ENCODE results near the gene ARMC6.

Gene ARMC6

DNA sequence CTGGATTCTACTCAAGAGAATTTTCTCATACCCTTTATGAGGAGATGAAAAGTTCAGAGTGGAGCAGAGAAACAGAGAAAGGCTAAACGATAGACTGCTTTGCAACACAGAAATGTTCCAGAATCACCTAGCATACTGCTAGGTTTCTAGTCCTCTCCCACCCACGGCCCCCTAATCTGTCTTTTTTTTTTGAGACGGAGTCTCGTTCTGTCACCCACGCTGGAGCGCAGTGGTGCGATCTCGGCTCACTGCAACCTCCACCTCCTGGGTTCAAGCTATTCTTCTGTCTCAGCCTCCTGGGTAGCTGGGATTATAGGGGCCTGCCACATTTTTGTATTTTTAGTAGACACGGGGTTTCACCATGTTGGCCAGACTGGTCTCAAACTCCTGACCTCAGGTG lies 4.9 kb upstream of the ARMC6 start:
- peaks cover 79% of the 10 kb centered on the region for H3K36me3 Mint-ChIP-seq (ENCODE audit: insufficient read depth)
- no peak overlapping the region for H3K4me3 Mint-ChIP-seq
- DNase-seq, result no peak
- H3K27me3 Mint-ChIP-seq, result no peaks in the 10 kb centered on the region
- peaks cover 22 to 30% of the 10 kb centered on the region in 2 donors for H3K4me1 Mint-ChIP-seq (ENCODE audit: low read depth in 2 of 2)
- no peaks in the 10 kb centered on the region for H3K9me3 Mint-ChIP-seq
- ATAC-seq (replicated peaks), result no peak
- peak overlapping the region; percentile 68 to 73 for H3K27ac Mint-ChIP-seq

DNA sequence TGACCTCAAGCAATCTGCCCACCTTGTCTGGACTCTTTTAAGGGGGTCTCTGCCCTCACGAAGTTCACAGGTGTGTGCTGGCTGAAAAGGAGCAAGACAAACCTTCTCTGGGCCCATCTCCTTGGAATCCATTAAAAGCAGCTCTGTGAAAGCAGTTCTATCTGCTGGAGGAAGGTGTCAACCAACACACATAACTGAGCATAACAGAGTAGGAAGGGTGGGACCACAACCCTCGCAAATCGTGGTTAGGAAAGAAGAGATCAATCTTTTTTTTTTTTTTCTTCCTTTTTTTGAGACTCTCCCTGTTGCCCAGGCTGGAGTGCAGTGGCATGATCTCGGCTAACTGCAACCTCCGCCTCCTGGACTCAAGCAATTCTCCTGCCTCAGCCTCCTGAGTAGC lies 1.5 kb upstream of the ARMC6 start:
- H3K27ac Mint-ChIP-seq, result peak overlapping the region; percentile 72 to 86
- no peak for ATAC-seq (replicated peaks)
- H3K4me3 Mint-ChIP-seq, result peak overlapping the region; percentile 81 to 82
- no peak for DNase-seq
- no peaks in the 10 kb centered on the region for H3K27me3 Mint-ChIP-seq
- H3K9me3 Mint-ChIP-seq, result no peaks in the 10 kb centered on the region
- H3K4me1 Mint-ChIP-seq (ENCODE audit: low read depth in 2 of 2), result peaks cover 24 to 32% of the 10 kb centered on the region in 2 donors
- H3K36me3 Mint-ChIP-seq (ENCODE audit: insufficient read depth), result peaks cover 61% of the 10 kb centered on the region

- Mint-ChIP-seq H3K4me1 (ENCODE audit: low read depth in 2 of 2) (peaks cover 23 to 27% of the 10 kb centered on the region in 2 donors), H3K4me3 (peak overlapping the region; percentile 81 to 82), H3K9me3 (no peaks in the 10 kb centered on the region), H3K36me3 (ENCODE audit: insufficient read depth) (peaks cover 56% of the 10 kb centered on the region), H3K27ac (peak overlapping the region; percentile 72 to 86), H3K27me3 (no peaks in the 10 kb centered on the region)
- ATAC-seq (replicated peaks) (peak; percentile 11), DNase-seq (peak; percentile 45 to 55 (median 48))
Measured at GRCh38 chr19:19032420-19033175, 805 bp upstream of the ARMC6 start.

DNA sequence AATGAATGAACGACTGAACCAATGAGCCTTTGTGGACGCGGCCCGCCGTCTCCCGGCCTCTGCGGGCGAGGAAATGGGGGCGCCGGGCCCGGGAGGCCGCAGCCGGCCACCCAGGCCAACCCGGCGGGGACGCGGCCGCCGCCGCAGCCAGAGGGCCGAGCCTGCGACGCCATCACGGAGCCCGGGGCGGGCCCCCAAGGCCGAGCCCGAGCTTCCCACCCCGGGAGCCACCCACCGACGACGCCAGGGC lies 302 bp upstream of the ARMC6 start:
- peak overlapping the region; percentile 72 to 86 for H3K27ac Mint-ChIP-seq
- ATAC-seq (replicated peaks) (no peak), DNase-seq (no peak)
- peak overlapping the region; percentile 81 to 82 for H3K4me3 Mint-ChIP-seq
- peaks cover 51% of the 10 kb centered on the region for H3K36me3 Mint-ChIP-seq (ENCODE audit: insufficient read depth)
- H3K4me1 Mint-ChIP-seq (ENCODE audit: low read depth in 2 of 2), result peaks cover 19 to 23% of the 10 kb centered on the region in 2 donors
- no peaks in the 10 kb centered on the region for H3K9me3 Mint-ChIP-seq
- no peaks in the 10 kb centered on the region for H3K27me3 Mint-ChIP-seq

DNA sequence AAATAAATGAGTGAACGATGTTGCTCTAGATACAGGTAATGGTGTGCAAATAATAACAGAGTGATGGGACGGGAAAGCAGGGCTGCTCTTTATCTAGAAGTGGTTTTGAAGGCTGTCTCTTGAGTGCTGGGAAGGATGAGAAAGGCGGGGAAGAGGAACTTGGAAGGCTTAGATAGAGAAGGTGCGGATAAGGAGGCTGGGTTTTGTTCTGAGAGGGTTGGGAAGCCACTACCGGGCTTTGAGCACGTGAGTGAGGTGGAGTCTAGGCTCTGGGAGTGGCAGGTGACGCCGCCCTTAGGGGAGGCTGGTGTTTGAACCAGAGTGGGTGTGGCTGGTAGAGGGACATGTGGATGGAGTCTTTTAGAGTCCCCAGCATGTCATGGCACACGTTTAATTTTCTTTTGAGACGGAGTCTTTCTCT lies 811 bp downstream of the ARMC6 start:
- H3K4me1 Mint-ChIP-seq (ENCODE audit: low read depth in 2 of 2), result peaks cover 18 to 19% of the 10 kb centered on the region in 2 donors
- DNase-seq, result peak; percentile 51 to 56 (median 53)
- H3K27ac Mint-ChIP-seq, result peak overlapping the region; percentile 60 to 87
- H3K36me3 Mint-ChIP-seq (ENCODE audit: insufficient read depth), result peaks cover 39% of the 10 kb centered on the region
- no peaks in the 10 kb centered on the region for H3K27me3 Mint-ChIP-seq
- no peaks in the 10 kb centered on the region for H3K9me3 Mint-ChIP-seq
- peak; percentile 53 for ATAC-seq (replicated peaks)
- peak overlapping the region; percentile 81 to 82 for H3K4me3 Mint-ChIP-seq

- no peaks in the 10 kb centered on the region for H3K27me3 Mint-ChIP-seq
- peak; percentile 99 for ATAC-seq (replicated peaks)
- peaks cover 5% of the 10 kb centered on the region for H3K36me3 Mint-ChIP-seq (ENCODE audit: insufficient read depth)
- H3K4me1 Mint-ChIP-seq (ENCODE audit: low read depth in 2 of 2), result peaks cover 12 to 14% of the 10 kb centered on the region in 2 donors
- DNase-seq, result peak; percentile 26 to 42 (median 40)
- no peaks in the 10 kb centered on the region for H3K9me3 Mint-ChIP-seq
- peak overlapping the region; percentile 13 to 64 for H3K4me3 Mint-ChIP-seq
- peak overlapping the region; percentile 71 to 90 for H3K27ac Mint-ChIP-seq
Measured at GRCh38 chr19:19039901-19040300, 6.5 kb downstream of the ARMC6 start.

DNA sequence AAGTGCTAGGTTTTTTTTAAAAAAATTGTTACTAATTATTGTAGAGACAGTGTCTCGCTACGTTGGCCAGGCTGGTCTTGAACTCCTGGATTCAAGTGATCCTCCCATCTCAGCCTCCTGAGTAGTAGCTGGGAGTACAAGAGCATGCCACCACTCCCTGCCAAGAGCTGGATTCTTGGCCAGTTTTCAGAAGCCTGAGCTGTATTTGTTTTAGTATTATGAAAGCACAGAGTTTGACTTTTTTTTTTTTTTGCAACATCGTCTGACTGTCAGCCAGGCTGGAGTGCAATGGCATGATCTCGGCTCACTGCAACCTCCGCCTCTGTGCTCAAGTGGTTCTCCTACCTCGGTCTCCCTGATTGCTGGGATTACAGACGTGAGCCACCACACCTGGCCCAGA lies 7.0 kb downstream of the ARMC6 start:
- H3K4me1 Mint-ChIP-seq (ENCODE audit: low read depth in 2 of 2), result peaks cover 12 to 14% of the 10 kb centered on the region in 2 donors
- DNase-seq, result no peak
- ATAC-seq (replicated peaks), result no peak
- H3K36me3 Mint-ChIP-seq (ENCODE audit: insufficient read depth), result peaks cover 6% of the 10 kb centered on the region
- H3K9me3 Mint-ChIP-seq, result no peaks in the 10 kb centered on the region
- H3K4me3 Mint-ChIP-seq, result no peak overlapping the region
- H3K27me3 Mint-ChIP-seq, result no peaks in the 10 kb centered on the region
- H3K27ac Mint-ChIP-seq, result peak overlapping the region; percentile 71 to 90

- Mint-ChIP-seq H3K9me3 (no peaks in the 10 kb centered on the region), H3K4me3 (no peak overlapping the region), H3K27me3 (no peaks in the 10 kb centered on the region), H3K27ac (no peak overlapping the region), H3K4me1 (ENCODE audit: low read depth in 2 of 2) (peaks cover 12 to 14% of the 10 kb centered on the region in 2 donors), H3K36me3 (ENCODE audit: insufficient read depth) (peaks cover 14% of the 10 kb centered on the region)
- no peak for DNase-seq
- no peak for ATAC-seq (replicated peaks)
Measured at GRCh38 chr19:19042732-19043280, 9.4 kb downstream of the ARMC6 start.

GRCh38 chr19:19043481-19043880 lies 10.1 kb downstream of the ARMC6 start:
- H3K9me3 Mint-ChIP-seq, result no peaks in the 10 kb centered on the region
- H3K27ac Mint-ChIP-seq, result no peak overlapping the region
- no peaks in the 10 kb centered on the region for H3K27me3 Mint-ChIP-seq
- H3K36me3 Mint-ChIP-seq (ENCODE audit: insufficient read depth), result peaks cover 15% of the 10 kb centered on the region
- H3K4me1 Mint-ChIP-seq (ENCODE audit: low read depth in 2 of 2), result peaks cover 12 to 14% of the 10 kb centered on the region in 2 donors
- ATAC-seq (replicated peaks) (no peak), DNase-seq (no peak)
- no peak overlapping the region for H3K4me3 Mint-ChIP-seq

DNA sequence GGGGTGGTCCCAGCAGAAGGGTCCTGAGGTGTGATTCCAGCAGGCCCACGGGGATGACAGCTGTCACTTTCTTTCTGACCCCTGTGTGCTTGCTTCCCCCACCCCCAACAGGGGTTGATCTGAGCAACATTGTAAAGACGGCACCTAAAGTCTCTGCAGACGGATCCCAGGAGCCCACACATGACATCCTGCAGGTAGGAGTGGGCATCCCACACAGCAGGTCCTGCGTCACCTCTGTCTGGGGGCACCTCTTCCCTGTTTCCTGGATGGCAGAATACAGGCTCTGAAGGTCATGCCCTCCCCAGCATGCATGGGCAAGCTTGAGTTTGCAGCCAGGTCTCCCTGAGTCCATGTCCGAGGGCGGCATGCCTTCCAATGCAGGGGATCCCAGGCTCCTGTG lies 10.5 kb downstream of the ARMC6 start:
- no peak overlapping the region for H3K4me3 Mint-ChIP-seq
- no peak for DNase-seq
- no peaks in the 10 kb centered on the region for H3K27me3 Mint-ChIP-seq
- H3K27ac Mint-ChIP-seq, result no peak overlapping the region
- ATAC-seq (replicated peaks), result no peak
- peaks cover 12 to 14% of the 10 kb centered on the region in 2 donors for H3K4me1 Mint-ChIP-seq (ENCODE audit: low read depth in 2 of 2)
- H3K36me3 Mint-ChIP-seq (ENCODE audit: insufficient read depth), result peaks cover 15% of the 10 kb centered on the region
- no peaks in the 10 kb centered on the region for H3K9me3 Mint-ChIP-seq

- H3K9me3 Mint-ChIP-seq, result no peaks in the 10 kb centered on the region
- ATAC-seq (replicated peaks), result no peak
- H3K4me1 Mint-ChIP-seq (ENCODE audit: low read depth in 2 of 2), result peaks cover 0 to 2% of the 10 kb centered on the region in 2 donors
- no peaks in the 10 kb centered on the region for H3K27me3 Mint-ChIP-seq
- H3K36me3 Mint-ChIP-seq (ENCODE audit: insufficient read depth), result peaks cover 15% of the 10 kb centered on the region
- no peak overlapping the region for H3K4me3 Mint-ChIP-seq
- no peak overlapping the region for H3K27ac Mint-ChIP-seq
- no peak for DNase-seq
Measured at GRCh38 chr19:19049406-19049805, 16.0 kb downstream of the ARMC6 start.

- Mint-ChIP-seq H3K4me1 (ENCODE audit: low read depth in 2 of 2) (peaks cover 0 to 2% of the 10 kb centered on the region in 2 donors), H3K9me3 (no peaks in the 10 kb centered on the region), H3K27ac (peak overlapping the region; percentile 28 to 53), H3K36me3 (ENCODE audit: insufficient read depth) (peaks cover 13% of the 10 kb centered on the region), H3K4me3 (no peak overlapping the region), H3K27me3 (no peaks in the 10 kb centered on the region)
- DNase-seq, result no peak
- ATAC-seq (replicated peaks), result no peak
Measured at GRCh38 chr19:19050104-19050503, 16.7 kb downstream of the ARMC6 start.

DNA sequence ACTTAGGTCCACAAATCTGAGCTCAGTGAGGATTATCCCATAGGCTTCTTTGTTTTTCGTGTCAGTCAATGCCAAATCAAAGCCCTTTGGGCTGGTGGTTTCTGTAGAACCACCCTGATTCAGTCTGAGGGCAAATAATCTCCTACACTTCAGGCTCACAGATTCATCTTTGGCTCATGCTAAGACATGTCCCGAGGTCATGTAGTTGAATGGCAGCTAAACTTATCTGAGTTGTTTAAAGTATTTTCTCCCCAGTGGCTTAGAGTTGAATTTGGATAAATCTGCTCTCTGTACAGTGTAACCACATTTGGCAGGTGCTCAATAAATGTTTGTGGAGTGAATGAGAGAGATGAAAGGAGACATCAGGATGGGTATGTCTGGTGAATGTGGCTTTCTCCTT lies 17.3 kb downstream of the ARMC6 start:
- H3K9me3 Mint-ChIP-seq, result no peaks in the 10 kb centered on the region
- H3K27ac Mint-ChIP-seq, result peak overlapping the region; percentile 28 to 53
- H3K4me1 Mint-ChIP-seq (ENCODE audit: low read depth in 2 of 2), result peaks cover 0 to 2% of the 10 kb centered on the region in 2 donors
- no peaks in the 10 kb centered on the region for H3K27me3 Mint-ChIP-seq
- DNase-seq, result no peak
- H3K4me3 Mint-ChIP-seq, result no peak overlapping the region
- peaks cover 15% of the 10 kb centered on the region for H3K36me3 Mint-ChIP-seq (ENCODE audit: insufficient read depth)
- ATAC-seq (replicated peaks), result no peak

DNA sequence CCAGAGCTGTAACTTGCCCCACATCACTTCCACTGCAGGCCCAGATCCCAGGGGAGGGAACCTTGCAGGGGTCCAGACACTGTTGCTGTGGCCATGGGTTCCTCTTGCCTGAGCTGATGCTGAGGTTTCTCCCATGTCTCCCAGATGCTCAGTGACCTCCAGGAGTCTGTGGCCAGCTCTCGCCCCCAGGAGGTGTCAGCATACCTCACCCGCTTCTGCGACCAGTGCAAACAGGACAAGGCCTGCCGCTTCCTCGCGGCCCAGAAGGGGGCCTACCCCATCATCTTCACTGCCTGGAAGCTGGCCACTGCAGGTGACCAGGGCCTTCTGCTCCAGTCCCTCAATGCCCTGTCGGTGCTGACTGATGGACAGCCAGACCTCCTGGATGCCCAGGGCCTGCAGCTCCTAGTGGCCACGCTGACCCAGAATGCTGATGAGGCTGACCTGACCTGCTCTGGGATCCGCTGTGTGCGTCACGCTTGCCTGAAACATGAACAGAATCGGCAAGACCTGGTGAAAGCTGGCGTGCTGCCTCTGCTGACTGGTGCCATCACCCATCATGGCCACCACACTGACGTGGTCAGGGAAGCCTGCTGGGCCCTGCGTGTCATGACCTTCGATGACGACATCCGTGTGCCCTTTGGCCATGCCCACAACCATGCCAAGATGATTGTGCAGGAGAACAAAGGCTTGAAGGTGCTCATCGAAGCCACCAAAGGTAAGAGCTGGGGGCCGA lies 18.2 kb downstream of the ARMC6 start:
- Mint-ChIP-seq H3K4me3 (no peak overlapping the region), H3K9me3 (no peaks in the 10 kb centered on the region), H3K36me3 (ENCODE audit: insufficient read depth) (peaks cover 15% of the 10 kb centered on the region), H3K27me3 (no peaks in the 10 kb centered on the region), H3K27ac (no peak overlapping the region), H3K4me1 (ENCODE audit: low read depth in 2 of 2) (peaks cover 0 to 2% of the 10 kb centered on the region in 2 donors)
- no peak for ATAC-seq (replicated peaks)
- DNase-seq, result no peak
